GM12865 (cell line): ENCODE data around the gene PDZD2.

ENCODE experiments used
- DNase-seq: peaks from one replicate; pipeline ENCODE4 v3.0.0; 2010; ENCODE audit warnings: low read depth
- H3K4me3 ChIP-seq: 2 replicates; pipeline ENCODE4 v1.5.1; 2011; ENCODE audit warnings: mild to moderate bottlenecking, low read depth, low read length, control low read depth
- TF ChIP-seq, protein P1 (sequence below): IDR thresholded peaks from 2 replicates; pipeline ENCODE4 v1.5.1; 2011; ENCODE audit warnings: low read length, control low read depth, low read depth, inconsistent platforms; ENCODE audit not compliant: insufficient read depth; ENCODE audit errors: missing control alignments

The PDZD2 gene

GRCh38 chr5:32024751-32025150 is 385.8 kb downstream of the PDZD2 start:
- no peak for DNase-seq

DNA sequence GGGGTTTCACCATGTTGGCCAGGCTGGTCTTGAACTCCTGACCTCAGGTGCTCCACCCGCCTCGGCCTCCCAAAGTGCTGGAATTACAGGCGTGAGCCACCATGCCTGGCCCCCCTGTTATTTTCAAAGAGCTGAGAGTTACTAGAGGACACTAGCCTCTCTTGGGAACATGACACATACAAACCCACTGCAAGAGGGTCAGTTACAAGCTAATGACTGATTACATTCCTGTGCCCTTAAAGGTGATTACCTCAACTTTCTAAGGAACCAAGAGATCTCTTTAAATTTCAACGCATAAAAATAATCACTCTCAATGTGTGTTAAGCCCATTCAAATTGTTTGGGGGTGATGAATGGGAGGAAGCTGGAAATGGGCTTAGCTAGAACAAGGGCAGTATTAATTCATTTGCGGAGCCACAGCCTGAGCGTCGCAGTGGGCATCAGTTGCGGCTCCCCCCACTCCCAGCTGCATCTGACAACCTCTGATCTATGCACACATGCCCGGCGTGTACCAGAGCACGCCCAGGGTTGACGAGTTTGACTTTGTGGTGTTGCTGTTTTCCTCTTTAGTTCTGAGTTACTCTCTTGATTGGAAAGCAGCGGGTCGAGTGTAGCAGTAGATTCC is 388.3 kb downstream of the PDZD2 start:
- TF ChIP-seq, protein P1, sequence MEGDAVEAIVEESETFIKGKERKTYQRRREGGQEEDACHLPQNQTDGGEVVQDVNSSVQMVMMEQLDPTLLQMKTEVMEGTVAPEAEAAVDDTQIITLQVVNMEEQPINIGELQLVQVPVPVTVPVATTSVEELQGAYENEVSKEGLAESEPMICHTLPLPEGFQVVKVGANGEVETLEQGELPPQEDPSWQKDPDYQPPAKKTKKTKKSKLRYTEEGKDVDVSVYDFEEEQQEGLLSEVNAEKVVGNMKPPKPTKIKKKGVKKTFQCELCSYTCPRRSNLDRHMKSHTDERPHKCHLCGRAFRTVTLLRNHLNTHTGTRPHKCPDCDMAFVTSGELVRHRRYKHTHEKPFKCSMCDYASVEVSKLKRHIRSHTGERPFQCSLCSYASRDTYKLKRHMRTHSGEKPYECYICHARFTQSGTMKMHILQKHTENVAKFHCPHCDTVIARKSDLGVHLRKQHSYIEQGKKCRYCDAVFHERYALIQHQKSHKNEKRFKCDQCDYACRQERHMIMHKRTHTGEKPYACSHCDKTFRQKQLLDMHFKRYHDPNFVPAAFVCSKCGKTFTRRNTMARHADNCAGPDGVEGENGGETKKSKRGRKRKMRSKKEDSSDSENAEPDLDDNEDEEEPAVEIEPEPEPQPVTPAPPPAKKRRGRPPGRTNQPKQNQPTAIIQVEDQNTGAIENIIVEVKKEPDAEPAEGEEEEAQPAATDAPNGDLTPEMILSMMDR: no peak
- DNase-seq: no peak
- H3K4me3 ChIP-seq: no peak overlapping the region

More at GRCh38 chr5:32024751-32025150, 385.8 kb downstream of the PDZD2 start:
- TF ChIP-seq, protein P1: no peak
- no peak overlapping the region for H3K4me3 ChIP-seq

GRCh38 chr5:32027717-32028458 is 389.0 kb downstream of the PDZD2 start:
- TF ChIP-seq, protein P1: no peak
- no peak overlapping the region for H3K4me3 ChIP-seq
- no peak for DNase-seq

DNA sequence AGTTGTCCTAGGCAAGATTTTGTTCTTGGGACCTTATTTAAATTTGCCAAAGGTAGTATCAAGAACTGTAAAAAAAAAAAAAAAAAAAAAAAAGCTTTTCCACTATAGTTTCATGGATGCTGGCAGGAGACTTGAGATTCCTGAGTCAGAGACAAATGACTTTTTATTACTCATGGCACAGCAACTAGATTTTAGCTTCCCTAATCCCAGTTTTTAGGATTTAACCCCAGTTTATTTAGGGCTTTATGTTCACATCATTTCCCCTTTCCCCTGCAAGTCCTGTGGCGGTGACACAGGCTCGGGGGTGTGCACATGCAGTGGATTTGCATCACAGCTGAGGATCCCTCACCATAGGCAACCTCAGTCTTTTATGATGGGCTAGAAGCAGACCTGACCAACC is 390.3 kb downstream of the PDZD2 start:
- TF ChIP-seq, protein P1: no peak
- DNase-seq: no peak
- H3K4me3 ChIP-seq: no peak overlapping the region

DNA sequence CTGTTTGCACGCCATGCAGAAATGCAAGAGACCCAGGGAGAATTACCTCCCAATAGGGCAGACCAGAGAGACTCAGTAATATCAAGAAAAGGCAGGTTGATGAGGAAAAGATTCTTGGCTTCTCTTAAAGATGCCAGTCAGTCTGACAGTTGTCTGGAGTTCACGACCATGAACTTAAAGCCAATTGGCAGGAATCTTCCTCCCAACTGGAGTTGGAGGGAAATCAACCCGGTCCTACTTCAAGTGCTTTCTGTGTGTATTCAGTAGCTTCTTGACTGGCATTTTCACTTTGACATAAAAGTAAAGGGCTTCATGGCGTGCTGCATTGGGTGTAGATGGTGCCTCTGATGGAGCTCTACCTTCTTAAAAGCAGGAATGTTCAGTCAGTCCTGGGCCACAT is 390.9 kb downstream of the PDZD2 start:
- DNase-seq: no peak
- TF ChIP-seq, protein P1: no peak
- no peak overlapping the region for H3K4me3 ChIP-seq

- no peak for DNase-seq
- TF ChIP-seq, protein P1: no peak
- no peak overlapping the region for H3K4me3 ChIP-seq
These were observed 391.3 kb downstream of the PDZD2 start for GRCh38 chr5:32030222-32030621.

DNA sequence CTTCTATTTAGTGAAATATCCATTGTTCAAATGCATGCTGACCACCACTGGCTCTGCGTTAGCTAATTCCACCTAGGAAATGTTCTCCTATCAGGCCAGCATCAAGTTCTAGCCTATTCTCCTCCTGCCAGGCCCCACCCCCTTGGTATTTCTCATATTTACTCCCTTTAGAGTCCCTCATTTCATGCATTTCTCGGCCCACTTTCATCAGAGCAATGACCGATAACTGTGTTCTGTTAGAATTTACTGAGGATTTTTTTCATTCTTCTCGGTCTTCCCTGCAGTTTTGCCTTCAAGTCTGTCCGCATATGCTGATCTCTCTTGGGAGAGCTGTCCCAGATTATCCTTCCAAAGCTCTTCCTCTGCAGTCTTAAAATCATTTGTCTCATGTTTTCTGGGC is 391.8 kb downstream of the PDZD2 start:
- DNase-seq: no peak
- TF ChIP-seq, protein P1: no peak
- no peak overlapping the region for H3K4me3 ChIP-seq
